Activated CD4-positive, CD25-positive, alpha-beta regulatory T cell treated with anti-CD3 and anti-CD28 coated beads, Interleukin-2, amount 50 U/mL, for 72 hours (primary cell): Measurements from ENCODE around the gene GSTM5.
A peak's percentile ranks its signal among the peaks of the same experiment; 100 is the strongest.

Source experiments
- DNase-seq: peaks from one replicate; pipeline ENCODE4 v3.0.0; 2021

GSTM5 gene

GRCh38 chr1:109732390-109732881 is 20.4 kb downstream of the GSTM5 start:
- no peak for DNase-seq

DNA sequence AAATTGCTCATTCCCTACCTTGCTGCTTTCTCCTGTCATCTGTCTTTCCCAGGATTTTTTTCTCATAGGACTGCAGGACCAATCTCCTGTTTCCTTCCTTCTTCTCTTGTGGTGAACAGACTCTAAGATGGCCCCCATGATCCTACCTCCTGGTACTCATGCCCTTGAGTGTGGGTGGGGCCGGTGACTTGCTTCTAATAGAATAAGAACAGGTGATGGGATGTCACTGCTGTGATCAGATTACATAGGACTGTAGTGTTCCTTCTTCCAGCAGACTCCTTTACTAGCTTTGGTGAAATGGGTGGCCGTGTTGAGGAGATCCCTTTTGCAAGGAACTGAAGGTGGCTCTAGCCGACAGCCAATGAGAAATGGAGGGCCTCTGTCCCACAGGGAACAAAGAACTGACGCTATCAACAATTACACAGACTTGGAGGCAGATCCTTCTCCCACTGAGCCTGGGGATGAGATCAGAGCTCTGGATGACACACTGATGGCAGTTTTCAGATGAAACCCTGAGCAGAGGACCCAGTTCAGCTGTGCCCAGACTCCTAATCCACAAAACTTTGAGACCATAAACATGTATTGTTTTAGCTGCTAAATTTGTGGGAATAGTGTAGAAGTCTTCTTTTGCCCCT is 21.3 kb downstream of the GSTM5 start:
- no peak for DNase-seq

DNA sequence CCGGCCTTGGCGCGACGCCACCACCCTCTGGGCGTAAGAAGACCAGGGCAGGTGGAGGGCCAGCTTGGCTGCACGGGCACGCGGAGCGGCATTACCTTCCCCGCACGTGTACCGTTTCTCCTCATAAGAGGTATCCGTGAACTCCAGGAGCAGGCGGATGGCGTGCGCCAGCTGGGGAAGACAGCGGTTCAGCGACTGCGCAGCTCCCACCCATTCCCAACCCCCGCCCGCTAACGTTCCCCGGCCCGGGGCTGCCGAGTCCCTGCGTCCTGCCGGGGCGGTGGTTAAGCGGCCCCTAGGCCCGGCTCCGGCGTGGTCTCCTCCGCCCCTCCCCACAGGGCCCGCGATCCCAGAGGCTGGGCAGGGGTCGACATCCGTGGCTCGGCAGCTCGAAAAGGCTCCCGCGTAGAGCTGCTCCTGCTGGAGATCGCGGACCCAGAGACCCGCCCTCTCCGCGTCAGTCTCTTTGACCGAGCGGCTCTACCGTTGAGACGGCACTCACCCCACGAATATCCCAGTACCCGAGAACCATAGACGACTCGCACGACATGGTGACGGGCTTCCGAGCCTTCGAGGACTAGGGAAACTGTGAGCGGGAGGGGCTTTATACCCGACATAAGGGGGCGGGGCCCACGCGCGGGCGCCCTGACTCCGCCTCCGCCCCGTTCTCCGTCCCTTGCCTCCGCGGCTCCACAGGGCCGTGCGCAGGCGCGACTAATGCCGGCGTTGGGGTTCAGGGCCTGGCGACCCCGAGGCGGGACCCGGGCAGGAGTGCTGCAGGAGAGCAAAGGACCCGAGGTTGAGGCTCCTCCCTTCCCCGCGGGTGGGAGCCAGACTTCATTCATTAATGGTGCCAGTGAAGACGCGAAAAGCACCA is 27.9 kb downstream of the GSTM5 start:
- DNase-seq, result peak; percentile 81

DNA sequence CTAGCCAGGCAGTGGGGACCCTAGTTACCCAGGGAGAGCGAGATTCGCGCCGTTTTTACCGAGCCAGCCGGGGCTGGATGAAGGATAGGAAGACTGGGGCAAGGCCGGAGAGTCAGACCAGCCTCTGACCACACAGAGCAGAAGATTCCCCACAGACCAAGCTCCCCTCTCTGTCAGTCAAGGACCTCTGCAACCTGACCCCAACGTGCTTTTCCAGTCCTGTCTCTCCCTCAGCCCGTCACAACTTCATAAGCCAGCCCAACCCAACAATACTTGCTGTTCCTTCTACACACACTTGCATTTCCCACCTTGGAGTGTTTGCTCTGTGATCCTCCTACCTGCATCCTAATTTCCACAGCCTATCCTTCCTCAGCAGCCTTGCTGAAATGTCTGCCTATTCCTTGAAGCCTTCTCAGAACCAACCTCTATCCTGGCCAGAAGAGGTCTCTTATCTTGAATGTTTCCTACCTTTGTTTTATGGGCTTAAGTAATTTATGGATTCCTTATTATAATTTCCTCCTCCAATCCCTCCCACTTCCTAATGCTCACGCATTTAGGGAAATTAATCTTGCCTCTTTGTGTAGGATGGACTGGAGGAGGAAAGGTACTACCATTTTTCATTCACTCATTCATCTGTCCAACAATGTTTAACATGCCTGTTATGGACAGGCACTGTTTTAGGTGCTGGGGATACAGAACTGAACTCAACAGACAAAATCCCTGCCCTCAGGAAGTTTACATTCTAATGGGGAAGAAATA is 28.7 kb downstream of the GSTM5 start, which contains the start of gene GSTM3:
Gene GSTM3, minus strand, starts transcription at position 424 of the 759 bp plus-strand sequence. CDS start 751 bp downstream, outside the sequence.
- DNase-seq, result no peak

DNA sequence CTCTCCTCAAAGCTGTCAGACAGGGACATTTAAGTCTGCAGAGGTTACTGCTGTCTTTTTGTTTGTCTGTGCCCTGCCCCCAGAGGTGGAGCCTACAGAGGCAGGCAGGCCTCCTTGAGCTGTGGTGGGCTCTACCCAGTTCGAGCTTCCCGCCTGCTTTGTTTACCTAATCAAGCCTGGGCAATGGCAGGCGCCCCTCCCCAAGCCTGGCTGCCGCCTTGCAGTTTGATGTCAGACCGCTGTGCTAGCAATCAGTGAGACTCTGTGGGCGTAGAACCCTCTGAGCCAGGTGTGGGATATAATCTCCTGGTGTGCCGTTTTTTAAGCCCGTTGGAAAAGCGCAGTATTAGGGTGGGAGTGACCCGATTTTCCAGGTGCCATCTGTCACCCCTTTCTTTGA is 36.3 kb downstream of the GSTM5 start:
- DNase-seq, result peak; percentile 13

GRCh38 chr1:109749221-109749620 is 37.2 kb downstream of the GSTM5 start:
- DNase-seq, result no peak

DNA sequence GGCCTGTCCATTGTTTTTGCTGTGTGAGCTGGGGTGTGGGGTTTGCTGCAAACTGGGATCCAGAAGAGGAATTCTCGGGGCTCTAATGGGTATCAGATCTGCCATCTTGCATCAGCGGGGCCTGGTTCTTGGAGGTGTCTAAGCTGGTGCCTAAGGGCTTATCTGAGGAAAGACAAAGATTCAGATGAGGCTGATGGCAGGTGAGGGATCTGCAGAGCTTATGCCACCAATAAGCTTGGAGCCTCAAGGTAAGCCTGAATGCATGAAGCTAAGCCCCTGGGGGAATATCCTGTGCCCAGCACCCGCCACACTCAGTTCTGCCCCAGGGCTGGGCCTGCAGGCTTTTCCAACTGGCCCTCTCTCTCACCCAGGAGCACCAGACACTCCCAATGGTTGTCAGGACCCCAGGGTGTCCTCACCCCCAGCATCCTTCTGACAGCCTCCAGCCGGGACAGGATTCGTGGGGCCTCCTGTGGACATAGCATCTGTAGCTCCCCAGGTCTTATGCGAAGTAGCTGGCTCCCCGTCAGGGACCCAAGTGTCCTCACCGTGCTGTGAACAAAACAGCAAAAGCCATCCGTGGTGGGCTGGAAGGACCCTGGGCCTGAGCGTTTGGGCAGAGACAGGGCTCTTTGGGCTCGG is 38.3 kb downstream of the GSTM5 start:
- peak; percentile 21 for DNase-seq

DNA sequence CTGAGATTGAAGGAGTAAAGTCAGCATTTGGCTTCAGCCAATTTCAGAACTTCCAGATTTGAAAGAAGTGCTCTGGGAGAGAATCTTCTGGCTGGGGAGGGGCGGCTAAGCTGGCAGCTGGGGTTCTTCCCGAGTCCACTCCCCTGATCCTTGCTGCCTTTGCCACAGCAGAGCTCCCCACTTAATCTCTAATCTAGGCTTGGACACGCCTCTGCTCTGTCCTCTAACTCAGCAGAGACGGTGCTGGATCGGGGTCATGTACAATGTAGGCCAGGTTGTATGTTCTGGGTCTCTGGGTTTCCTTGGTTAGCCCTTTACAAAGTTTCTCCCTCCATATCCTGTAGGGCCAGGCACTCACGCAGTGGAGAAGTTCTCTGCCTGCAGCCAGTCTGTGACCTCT is 38.9 kb downstream of the GSTM5 start:
- peak; percentile 11 for DNase-seq

GRCh38 chr1:109751531-109752260 is 39.6 kb downstream of the GSTM5 start:
- peak; percentile 5 for DNase-seq

DNA sequence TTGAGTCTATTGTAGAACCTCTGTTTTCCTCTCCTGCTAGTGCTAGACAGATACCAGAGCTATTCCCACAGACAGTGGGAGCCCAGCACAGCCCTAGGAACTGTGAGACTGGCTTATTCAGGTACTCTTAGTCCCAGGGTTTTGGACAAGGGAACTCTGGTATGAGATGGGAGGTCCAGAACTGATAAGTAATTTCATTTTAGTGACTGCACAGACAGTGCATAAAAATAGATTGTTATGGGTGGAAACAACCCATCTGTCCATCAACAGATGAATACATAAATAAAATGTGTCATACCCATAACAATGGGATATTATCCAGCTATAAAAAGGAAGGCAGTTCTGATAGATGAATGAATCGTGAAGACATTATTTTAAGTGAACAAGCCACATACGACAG is 42.7 kb downstream of the GSTM5 start:
- DNase-seq, result no peak

- DNase-seq, result peak; percentile 1
Measured at GRCh38 chr1:109756325-109756724, 44.3 kb downstream of the GSTM5 start.

- DNase-seq, result peak; percentile 3
Measured at GRCh38 chr1:109756848-109757521, 44.9 kb downstream of the GSTM5 start.

DNA sequence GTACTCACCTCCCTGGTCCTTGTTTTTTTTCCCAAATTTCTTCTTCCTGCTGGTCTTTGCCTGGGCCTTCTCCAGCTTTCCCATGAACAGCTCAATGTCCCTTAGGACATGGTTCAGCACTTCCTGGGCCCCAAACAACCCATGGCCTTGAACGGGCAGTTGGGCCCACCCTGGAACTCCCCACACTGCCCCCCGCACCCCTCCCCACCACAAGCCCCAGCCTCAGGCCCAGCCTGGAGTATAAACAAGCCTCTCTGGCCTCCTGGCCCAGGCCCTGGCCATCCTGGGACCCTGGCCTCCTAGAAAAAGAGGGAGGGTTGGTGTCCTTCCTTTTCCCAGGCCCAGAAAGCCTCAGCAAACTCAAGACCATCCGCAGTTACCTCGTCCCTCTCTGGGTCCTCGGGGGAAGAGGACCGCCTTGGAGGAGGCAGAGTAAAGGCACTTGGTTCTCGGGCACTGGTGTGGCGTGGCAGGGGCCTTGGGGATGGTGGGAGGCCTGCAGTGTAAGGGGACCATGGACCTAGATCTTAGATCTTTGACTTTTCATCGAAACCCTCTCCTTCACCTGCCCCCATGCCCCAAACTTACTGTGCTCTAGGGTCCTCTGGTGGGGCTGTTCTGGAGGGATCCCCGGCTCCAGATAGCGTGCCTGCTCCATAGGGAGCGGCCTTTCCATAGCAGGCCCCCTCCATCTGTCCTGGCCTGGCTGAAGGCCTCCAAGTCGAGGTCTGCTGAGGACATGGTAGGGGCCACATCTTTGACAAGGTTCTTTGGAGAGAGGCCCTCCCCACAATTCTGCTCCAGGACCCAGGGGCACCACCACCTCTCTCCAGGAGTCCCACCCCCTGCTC is 46.1 kb downstream of the GSTM5 start:
- peak; percentile 8 for DNase-seq

DNA sequence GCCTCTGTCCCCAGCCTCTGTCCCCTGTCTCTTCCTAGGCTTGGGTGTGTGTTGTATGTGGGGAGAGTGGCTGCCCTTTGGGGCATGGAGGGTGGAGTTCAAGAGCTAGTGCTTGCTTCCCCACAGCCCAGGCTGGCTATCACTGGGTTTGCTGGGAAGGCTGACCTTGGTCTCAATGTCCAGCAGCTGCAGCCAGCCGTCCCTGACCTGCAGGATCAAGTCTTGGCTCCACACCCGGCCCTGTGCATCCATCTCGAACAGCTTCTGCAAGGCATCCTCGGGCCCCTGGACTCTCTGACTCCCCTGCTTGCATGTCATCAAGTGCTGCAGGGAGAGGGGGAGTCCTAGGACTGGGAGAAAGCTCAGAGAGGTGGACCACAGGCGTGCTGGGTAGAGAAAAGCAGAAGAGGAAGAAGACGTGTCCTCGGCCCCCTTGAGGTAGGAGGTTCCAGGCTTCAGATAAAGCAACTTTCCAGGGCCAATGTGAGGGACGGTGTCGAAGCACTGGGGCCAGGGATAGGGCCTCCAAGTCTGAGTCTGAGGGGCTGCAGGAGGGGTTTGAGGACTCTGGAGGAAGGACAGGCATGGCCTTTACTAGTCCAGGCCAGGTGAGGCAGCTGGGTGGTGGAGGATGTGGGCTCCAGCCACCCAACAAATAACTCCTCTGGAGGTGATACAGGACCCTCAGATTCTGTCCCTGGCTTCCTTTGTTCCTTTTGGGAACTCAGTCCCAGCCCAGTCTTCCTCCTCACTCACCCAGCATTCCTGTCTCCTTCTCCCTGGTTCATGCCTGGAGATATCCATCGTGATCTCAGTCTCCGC is 47.7 kb downstream of the GSTM5 start:
- DNase-seq, result peak; percentile 21

DNA sequence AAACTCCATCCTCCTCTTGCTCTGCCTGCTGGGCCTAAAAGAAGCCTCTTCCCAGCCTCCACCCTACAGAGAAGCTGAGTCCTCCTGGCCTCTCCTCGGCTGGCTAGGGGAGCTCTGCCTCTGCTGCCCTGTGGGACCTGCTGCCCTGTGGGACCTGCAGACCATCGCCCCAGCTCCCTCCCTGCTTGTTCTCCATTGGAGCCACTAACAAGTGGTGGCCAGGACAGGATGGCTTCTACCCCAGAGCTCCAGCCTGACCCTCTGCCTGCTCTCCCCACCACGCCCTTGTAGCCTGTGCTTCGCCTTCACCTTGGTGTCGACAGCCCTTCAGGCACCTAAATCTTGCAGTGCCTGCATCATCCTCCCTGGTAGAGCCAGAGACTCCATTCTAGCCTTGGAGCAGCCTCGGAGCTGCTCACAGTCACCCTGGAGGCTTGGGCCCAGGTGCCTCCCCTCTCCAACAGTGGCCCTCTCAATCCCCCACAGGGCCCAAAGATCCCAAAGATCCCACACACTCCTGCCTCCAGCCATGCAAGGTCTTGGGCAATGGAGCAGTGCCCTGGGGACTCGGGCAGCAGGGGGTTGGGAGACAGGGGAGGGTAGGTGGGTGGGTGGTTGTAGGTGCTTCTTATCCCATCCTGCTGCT is 48.7 kb downstream of the GSTM5 start:
- DNase-seq, result peak; percentile 19

GRCh38 chr1:109761227-109762038 is 49.4 kb downstream of the GSTM5 start:
- DNase-seq, result peak; percentile 29

DNA sequence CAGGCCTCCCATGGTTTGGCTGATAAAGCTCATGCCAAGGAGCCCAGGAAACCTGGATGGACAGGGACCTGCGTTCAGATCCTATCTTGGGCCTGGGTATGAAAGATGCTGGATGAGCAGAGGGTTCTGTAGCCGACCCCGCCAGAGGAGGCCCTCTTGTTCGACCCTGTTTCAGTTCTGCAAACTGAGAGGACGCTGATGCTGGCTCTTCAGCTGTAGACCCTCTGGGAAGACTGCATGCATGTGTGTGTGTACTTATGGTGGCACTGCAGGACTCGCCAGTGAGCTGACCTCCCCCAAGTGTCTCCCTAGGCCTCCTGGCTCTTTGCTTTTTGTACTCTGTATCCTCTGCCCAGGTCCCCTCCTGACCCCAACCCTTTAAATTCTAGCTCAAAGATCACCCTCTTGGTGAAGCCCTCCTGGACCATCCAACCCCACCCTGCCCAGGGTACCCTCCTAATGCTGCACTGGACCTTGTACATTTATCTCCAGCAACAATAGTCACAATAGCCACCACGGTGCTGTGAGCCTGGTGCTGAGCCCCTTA is 50.1 kb downstream of the GSTM5 start:
- peak; percentile 15 for DNase-seq
